ENCODE data around the gene FRMD1. TPM values are rescaled to one million over a fixed set of nuclear protein-coding genes. Genes with fewer than 3 reads are reported as not detected.

Gene FRMD1
- total RNA-seq, 1 experiment from 2014 or later: not detected

DNA sequence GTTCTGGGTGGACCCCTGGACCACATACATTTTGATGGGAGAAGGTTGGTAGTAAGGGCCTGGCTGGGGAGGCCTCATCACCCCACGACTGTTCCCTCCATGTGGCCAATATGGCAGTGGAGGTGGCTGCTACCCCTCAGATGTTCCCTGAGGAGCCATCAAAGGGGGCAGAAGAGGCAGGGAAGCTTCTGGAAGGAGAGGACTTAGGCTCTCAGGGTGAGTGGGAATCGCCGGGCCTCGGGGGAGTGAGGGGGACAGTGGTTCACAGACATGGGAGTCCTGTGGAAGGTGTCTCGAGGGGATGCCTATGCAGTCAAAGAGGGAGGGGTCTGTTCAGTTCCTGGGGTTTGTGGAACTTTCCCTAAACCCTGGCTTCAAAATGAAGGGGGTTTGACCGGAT lies 32.9 kb upstream of the FRMD1 start:
- no peak for DNase-seq (ENCODE audit: low spot score)

DNA sequence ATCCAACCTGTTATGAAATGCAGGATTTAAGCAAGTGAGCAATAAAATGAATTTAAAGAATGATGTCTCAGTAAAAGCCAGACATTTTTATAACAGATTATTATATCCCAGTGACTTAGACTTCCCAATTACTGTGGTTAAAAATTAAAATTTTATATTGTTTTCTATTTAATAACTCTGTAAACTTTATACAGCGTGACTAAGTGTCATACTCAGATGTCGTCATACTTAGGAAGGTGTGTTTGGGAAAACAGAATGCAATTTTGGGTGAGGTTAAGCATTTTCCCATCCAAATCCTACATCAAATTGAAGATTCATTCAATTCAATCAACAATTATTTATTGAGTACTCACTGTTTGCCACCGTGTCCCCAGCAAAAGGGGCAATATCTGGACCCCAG lies 31.4 kb upstream of the FRMD1 start:
- no peak for DNase-seq (ENCODE audit: low spot score)

DNA sequence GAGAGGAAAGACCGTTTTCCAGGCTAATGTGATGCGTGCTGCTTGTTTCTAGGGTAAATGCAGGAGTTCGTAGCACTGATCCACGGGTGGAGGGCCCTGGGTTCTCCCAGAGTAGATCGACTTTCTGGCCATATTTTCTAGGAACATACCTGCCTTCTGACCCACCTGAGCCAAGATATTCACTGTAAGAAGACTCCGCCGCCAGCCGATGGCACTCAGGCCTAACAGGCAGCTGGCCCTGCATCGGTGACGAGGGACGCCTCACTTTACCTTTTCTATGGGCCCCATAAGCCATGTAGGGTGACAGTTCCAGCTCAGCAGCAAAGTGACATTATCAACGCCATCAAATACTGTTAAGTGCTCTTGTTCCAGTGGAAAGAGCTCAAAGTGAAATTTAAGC lies 30.2 kb upstream of the FRMD1 start:
- DNase-seq (ENCODE audit: low spot score): no peak

DNA sequence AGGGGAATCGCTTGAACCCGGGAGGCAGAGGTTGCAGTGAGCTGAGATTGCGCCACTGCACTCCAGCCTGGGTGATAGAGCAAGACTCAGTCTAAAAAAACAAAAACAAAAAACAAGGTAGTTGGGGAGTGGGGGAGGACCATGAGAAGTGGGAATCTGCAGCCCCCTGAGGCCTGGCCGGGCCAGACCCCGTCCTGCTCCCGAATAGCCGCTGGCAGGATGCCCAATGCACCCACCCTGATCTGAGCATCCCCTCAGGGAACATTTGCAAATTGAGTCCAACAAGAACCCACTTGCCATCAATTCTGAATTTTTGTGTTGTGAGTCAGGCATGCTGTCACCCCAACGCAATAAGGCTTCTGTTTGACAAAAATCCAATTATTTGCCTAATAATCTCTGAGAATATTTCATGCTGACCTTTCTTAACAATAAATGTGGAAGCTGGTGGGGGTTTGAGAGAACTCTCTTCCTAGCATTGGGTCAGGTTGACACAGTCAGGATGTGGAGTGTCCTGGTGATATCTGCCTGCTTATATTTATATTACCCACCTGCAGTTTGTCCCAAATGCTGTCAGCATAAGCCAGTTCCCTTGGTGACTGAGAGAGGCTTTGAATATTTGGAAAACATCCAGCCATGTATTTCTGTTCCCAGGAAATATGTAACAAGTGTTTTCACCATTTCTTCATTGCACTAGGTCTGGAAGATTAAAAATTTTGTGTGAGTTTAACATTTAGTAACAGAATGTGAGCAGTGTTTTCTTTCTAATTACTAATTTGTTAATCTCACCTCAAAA lies 28.4 kb upstream of the FRMD1 start:
- DNase-seq (ENCODE audit: low spot score): no peak

DNA sequence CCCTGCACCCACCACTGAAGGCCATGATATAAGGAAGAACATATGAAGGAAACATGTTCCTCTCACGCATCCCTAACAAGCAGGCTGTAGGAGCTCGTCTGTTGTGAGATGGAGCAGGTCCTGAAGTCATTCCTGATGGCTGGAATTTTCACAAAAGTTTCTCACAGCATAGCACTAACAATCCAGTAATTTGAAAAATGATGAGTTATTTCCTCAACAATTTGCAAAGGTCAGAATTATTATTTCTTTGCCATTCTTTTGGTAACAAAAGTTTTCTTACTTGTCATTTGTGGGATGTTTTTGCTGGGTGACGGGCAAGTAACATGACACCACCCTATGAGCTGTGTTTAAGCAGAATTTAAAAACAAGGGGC lies 27.6 kb upstream of the FRMD1 start:
- DNase-seq (ENCODE audit: low spot score): no peak

DNA sequence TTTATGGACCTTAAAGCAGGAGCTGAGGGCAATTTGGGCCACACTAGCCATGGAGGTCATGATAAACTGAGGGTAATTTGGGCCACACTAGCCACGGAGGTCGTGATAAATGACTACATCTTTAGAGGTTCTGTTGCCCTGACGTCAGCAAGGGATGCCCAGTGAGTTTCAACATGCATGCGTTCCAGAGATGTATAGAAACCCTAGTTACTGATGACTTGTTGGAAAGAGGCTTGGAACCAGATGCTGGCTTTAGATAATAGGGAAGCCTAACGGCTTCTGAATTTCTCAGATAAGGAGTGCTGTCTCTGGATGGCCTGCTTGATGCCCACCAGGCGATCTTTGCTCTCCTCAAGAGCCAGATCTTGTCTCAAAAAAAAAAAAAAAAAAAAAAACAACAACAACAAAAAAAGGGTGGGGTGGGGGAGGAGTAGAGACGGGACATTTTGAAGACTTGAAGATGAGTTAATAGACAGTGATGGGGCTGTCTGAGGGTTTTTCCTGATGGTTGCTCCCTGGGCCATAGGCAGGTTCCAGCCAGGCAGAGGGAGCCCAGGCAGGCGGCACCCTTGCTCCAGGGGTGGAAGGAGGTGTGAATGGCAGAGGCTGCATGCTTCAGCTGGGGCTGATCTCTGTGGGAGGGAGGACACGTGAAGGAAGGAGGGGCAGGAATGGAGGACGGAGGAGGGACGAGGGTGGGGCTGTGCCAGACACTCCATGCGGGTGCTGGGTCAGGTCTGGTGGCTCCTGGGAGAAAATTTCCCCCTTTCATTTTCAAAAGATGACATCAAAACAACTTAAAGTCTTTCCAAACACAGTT lies 27.0 kb upstream of the FRMD1 start:
- DNase-seq (ENCODE audit: low spot score): no peak

DNA sequence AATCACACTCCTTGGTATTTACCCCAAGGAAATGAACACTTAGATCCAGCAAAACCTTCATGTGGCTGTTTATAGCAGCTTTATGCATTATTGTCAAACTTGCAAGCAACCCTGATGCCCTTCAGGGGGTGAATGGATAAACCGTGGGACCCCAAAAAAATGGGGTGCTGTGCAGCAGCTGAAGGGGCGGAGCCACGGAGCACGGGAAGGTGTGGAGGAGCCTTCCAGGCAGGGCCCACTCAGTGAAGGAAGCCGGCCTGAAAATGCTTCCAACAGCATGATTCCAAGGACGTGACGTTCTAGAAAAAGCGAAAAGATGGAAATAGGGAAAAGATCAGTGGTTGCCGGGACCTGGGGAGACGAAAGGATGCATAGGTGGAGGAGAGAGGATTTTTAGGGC lies 25.6 kb upstream of the FRMD1 start:
- no peak for DNase-seq (ENCODE audit: low spot score)

DNA sequence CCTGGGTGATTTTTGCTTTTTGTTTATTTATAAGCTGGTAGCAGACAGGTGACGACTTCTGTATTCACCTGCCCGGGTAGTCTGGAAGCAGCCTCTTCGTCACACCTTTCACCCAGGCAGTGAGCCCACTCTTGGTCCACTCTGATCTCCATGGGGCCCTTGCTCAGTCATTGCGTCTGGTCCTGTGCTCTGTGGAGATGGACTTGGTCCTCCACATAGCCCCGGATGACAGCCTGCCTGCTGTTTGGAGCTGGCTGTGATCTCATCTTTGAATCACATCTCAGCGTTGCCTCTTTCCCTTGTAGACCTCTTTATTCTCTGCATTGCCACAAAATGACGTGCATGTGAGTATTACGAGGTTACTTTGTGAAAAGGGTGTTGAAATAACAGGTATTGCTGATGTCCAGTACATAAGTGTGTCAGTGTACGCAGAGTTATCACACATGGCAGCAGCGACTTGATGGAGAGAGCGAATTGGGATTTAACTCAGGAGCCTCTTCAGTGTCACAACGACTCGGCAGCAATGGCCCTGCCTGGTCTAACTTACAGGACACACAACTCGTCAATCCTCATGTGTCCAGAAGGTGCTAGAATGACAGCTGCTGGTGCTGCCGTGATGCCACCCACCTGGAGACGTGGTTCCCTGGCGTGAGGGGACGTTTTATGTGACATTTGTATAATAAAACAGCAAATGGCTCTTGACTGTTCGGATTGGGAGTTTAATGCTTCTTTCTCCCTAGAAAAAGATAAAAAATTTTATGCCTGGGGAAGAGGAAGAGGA lies 24.2 kb upstream of the FRMD1 start:
- DNase-seq (ENCODE audit: low spot score): no peak

DNA sequence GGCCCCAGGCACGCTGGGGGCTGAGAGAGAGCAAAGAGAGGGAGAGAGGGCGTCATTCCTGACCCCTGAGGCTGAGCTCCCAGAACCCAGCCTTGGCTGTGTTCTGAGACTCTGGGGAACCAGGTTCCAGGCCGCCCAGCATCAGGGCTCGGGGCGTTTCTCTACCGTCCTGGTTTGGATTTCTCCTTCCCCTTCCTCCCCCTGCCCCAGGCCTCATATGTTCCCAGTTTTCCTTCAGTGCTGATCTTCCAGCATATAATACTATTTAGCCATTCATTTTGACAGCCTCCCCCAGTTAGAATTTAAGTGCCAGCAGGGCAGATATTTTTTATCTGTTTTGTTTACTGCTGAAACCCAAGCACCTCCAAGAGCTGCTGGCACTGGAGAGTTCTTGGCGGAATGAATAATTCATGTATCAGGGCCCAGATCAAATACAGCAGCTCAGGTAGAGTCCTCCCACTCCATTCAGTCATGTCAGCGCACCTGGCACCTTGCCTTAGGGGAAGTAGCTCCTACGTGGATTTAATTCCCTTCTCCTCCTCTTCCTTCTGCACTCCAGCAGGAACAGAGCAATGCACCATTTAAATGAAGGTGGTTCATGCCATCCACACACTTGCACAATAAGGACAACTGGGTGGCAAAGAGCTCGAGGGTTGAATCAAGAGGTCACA lies 23.4 kb upstream of the FRMD1 start:
- no peak for DNase-seq (ENCODE audit: low spot score)

DNA sequence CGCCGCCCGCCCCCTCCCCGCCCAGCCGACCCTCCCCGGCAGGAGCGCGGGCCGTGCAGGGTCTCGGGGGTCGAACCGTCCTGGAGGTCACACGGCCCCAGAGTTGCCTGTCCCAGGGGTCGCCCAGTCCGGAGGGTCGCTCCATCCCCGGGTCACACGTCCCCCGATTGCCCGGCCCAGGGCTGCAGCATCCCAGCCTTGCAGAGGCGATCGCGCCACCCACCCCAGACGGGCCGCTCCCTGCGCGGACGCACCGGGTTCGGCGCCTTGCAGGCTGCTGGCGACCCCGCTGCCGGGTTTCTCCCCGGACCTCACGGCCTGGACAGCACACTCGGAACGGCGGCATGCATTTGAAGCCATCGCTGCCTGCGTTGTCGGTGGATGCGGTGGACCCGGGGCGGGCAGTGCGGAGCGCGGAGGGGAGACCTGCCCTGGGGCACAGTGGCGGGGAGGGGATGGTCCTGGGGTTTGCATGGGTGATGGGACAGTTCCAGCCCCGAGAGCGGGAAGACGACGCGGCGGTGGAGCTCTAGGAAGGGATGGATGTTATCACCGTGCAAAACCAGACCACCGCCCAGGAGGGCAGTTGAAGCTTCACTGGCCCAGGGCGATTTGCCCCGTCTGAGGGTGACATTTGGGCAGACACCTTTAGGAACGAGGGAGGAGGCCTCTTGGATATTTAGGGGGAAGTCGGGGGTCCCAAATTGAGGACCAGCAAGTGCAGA lies 22.7 kb upstream of the FRMD1 start:
- no peak for DNase-seq (ENCODE audit: low spot score)

DNA sequence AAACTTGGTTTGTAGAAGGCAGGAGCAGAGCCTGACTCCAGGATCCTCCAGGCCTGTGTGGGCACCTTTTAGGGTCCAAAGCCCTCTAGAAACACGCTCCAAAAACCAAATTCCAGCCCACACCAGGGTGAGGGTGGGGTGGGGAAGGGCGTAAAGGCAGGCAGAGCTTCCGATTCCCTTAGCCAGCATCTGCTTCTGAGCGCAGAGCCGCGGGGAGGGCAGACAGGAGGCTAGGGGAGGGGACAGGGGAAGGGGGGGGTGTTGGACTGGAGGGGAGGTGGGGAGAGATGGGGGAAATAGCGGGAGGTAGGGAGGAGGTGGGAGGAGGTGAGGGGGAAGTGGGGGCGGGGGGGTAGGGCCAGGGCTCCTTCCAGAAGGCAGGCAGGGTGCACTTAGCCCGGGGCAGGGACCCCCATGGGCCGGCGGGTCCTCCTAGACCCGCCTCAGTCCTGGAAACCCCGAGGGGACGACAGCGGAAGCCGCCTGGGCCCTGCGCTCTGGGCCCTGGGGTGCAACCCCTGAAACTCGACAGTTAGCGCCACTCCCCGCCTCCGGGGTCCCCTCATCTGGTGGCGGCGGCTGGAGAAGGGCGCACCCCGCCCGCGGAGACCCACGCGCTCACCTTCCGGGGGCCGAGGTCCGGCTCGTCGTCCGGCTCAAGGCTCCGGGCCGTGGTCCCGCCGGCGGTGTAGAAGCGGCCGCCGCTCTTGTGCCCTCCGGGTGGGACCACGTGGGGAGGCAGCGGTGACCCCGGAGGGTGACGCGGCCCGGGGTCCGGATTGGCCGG lies 22.0 kb upstream of the FRMD1 start:
- no peak for DNase-seq (ENCODE audit: low spot score)

DNA sequence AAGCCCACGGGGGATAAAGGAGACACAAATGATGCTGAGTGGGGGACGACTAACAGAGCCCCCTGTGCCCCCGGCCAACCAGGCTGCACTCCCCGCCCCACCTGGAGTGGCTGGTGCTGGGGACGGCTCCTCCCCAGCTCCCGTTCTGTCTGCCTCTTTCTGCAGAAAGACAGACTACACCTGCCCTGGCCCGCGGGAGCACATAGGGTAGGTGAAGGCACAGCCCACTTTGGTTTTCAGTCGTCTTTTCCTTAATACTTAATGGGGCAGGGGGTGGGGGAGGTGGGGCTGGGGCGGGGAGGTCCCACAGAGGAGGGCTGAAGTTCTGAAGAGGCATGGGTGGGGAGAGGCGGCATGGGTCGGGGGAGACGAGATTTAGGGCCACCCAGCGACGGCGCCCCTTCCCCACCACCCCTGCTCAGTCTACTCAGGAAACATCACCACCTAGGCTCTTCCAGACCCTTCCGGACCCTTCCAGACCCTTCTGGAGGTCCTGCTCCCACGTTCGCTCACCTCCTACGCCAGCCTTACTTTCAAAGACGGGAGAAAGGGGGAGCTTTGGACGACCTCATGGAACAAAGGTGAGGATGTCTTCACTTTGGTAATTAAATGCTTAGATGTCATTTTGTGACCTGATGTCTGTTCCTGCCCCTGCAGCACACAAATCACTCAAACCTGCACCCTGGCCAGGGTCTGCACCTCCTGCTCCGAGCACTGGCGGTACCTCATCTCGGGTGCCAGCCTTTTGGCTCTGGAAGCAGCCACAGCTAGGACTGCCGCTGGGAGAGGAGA lies 21.2 kb upstream of the FRMD1 start:
- DNase-seq (ENCODE audit: low spot score): no peak

DNA sequence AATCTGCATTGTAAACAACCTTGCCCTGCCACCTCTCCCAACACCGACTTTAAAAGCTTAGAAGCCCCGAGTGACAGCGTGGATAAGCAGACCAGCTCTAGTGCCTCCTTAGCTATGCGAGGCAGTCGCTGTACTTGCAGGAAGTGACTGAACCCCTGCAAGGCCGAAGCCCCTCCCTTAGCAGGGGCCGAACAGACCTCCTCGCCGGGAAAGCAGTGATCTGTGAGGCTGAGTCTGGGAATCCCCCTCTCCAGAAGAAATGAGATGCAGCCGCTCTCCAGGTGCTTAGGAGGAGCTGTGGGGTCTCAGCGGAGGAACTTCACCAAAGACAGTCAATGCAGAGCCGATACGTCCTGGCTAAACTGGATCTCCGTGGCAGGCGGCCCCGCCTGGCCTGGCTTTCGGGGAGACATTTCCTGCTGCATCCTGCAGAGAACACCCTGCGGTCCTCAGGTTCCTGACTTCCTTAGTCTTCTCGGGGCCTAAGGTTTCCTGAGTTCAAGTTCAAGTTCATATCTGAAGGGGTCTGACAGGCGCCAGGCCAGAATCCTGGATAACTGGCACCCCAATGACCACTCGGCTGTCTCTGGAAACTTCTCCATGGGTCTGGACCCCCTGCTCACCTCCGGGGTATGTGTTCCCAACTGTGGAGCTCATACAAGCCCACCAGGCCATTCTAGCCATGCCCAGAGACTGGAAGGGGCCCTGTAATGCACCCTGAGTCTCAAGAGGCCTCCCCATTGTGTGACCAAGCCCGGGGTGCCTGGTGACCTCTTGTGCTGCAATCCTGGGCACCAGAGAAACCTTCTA lies 20.4 kb upstream of the FRMD1 start:
- DNase-seq (ENCODE audit: low spot score): no peak

DNA sequence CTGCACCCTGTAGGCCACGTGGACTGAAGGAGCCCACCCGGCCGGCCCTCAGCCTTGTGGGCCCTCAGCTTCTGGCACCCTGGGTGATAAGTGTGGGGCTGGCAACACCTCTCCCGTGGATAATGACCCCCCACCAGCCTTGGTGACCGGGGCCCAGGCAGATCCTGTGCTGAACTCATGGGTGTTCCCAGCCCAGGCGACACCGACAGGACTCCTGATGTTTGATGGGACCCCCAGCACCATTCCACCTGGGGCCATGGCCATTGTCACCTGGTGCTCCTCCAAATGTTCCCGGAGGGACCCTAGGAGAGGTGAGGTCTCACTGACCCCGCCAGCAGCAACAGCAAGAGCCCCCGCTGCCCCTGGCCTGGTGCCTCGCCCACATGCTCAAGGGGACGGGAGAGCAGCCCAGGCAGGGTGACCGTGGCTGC lies 19.4 kb upstream of the FRMD1 start:
- DNase-seq (ENCODE audit: low spot score): no peak

DNA sequence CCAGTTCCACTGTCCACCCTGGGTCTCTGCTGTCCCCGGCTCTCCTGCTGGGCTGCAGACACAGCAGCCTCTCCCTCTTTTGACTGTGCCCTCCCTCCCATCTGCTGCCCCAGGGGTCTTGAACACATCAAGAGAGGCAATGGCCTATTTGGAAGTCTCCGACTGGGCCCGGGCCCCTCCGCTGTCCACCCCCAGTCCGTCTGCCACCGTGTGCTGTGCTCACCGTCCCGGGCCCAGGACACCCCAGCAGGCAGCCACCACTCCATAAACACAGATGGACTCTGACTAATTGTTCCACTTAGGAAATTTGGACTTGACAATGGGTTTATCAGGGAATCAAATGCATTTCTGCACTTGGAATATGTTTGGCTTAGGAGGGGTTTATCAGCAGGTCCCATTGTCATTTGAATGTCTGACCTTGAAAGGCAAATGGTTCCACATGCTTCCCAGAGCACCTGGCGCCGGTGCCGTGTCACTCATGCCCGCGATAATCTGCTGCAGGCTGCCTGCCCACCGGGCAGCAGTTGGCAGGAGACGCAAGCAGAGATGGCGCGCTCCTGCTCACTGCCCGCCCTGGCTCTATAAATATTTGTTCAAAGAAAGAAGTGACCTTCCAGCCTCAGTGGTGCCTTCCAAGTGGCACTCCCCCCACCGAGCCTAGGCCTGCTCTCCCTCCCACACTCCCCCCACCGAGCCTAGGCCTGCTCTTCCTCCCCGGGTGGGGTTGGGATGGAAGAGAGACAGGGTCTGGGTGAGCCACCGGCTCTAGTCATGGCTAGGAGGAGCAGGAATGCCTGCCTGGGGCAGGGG lies 18.8 kb upstream of the FRMD1 start:
- no peak for DNase-seq (ENCODE audit: low spot score)

DNA sequence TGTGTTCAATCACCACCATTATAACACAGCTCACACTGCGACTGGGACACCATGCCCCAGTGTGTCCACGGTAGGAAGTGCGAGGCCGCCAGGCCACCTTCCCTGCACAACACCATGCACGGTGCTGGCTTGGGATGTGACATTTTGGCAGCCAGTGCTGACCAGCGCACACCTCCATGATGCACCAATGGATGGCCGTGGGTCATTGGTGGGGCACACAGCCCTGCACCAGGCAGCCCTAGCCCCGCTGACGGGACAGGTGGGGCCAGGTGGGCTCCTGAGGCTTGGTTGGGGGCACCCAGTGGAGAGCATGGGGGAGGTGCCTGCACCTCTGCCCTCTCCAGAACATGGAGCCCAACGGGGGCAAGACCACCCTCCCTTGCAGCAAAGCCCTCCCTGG lies 18.2 kb upstream of the FRMD1 start:
- DNase-seq (ENCODE audit: low spot score): no peak

DNA sequence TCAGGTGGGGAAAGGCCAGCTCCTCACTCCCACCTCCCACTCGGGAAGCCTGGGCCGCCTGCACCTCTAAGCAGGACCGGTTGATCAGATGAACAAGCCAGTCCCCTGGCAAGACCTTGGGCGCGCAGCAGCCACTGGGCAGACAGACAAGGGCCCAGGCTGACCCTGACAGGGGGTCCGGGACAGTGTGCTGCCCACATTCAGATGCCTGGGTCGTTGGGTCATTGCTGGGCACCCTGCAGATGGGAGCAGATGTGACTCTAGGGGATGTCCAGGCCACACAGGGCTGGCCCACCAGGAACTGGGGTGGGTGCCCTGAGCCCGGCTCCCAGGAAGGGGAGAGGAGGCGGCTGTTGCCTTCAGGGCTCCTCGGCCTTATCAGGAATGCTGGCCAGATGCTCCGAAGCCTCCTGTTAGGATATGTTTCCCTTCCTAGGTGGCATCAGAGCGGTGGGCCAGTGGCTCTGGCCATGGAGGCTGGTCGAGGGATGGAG lies 17.3 kb upstream of the FRMD1 start:
- no peak for DNase-seq (ENCODE audit: low spot score)
